ENCODE data around the gene CD2. TPM values are rescaled to one million over a fixed set of nuclear protein-coding genes. Genes with fewer than 3 reads are reported as not detected.

Gene CD2
- total RNA-seq, 1 donor = not detected

DNA sequence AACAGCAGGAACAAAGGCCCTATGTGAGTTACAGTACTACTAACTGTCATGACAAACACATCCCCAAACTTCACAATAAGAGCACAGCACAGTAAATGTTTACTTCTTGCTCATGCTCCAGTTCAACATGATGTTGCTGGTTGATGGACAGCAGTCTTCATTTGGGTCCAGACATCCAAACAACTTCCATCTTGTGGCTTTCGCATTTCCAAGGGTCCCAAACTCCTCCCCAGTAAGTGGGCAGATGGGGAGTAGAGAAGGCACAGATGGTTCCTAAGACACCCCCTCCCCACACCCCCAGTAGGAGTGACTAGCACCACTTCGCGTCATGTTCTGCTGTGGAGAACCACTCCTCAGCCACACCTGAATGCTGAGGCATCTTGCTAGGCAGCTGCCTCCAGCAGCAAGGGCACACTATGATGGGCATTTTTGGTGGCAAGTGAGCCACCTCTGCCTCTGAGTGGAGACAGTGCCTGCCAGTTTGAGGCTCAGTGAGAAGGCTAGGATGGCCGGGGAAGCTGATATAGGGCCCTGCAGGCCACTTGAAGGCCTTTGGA is 32.7 kb upstream of the CD2 start:
- TF ChIP-seq, protein P1, sequence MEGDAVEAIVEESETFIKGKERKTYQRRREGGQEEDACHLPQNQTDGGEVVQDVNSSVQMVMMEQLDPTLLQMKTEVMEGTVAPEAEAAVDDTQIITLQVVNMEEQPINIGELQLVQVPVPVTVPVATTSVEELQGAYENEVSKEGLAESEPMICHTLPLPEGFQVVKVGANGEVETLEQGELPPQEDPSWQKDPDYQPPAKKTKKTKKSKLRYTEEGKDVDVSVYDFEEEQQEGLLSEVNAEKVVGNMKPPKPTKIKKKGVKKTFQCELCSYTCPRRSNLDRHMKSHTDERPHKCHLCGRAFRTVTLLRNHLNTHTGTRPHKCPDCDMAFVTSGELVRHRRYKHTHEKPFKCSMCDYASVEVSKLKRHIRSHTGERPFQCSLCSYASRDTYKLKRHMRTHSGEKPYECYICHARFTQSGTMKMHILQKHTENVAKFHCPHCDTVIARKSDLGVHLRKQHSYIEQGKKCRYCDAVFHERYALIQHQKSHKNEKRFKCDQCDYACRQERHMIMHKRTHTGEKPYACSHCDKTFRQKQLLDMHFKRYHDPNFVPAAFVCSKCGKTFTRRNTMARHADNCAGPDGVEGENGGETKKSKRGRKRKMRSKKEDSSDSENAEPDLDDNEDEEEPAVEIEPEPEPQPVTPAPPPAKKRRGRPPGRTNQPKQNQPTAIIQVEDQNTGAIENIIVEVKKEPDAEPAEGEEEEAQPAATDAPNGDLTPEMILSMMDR (IDR thresholded peaks at IDR 0.05; ENCODE audit: insufficient read depth, low read depth, low read length) = no peak

DNA sequence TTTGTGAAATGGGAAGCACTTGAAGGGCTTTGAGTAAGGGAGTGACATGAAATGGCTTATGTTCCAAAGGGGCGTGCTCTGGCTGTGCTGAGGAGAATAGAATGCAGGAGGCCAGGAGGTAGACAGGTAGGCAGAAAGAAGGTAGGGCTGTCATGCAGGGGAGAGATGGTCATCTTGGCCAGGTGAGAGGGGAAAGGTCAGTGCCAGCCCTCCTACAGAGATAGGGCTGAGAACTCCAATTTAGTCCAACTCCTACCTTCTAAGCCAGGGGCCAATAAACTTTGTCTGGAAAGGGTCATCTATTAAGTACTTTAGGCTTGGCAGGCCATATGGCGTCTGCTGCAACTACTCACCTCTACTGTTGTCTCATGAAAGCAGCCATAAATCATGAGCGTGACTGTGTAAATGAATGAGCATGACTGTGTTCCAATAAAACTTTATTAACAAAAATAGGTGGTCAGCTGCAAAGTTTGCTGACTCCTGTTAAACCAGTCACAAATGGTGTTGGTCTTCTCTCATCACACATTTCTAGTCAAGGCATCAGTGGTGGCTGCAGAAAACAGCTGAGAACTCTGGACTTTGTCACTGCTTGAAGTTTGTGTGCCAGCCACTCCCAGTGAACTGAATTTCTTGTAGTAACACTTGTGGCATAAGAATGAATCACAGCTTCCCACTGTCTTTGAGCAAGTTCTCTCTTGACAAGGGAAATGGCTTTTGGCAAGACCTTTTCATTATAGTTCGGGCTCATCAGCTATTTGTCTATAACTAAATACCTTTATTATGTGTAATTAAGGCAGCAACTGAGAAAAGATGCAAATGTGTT is 32.0 kb upstream of the CD2 start:
- TF ChIP-seq, protein P1 (IDR thresholded peaks at IDR 0.05; ENCODE audit: insufficient read depth, low read depth, low read length) = no peak
- H3K4me3 ChIP-seq (ENCODE audit: low read depth, low read length) = no peak overlapping the region
- DNase-seq (ENCODE audit: low read depth) = no peak

More for the DNA sequence above, 32.7 kb upstream of the CD2 start:
- no peak overlapping the region for H3K4me3 ChIP-seq (ENCODE audit: low read depth, low read length)
- DNase-seq (ENCODE audit: low read depth) = no peak

DNA sequence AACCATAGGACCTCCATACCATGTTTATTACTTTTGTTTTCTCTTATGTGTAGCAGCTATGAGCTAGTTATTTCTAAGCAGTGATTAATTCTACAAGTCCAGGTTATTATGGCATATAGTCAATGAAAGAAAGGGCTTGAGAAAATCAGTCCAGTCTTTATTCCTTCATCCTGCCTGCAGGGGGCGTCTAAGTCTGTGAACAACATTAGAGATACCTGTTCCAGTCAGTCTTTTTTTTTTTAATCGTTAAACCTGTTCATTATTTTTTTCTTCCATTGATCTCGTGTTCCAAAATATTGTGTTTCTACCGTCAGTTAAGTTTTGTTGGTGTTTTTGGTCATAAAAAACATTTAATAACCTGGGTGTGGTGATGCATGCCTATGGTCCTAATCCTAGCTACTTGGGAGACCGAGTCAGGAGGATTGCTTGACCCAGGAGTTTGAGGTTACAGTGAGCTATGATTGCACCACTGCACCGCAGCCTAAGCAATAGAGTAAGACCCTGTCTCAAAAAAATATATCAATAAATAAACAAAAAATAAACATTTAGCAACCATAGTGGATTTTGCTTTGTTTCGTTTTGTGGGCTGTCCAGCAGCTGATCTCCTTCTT is 29.4 kb upstream of the CD2 start:
- peak; percentile 59 for DNase-seq (ENCODE audit: low read depth)
- TF ChIP-seq, protein P1 (IDR thresholded peaks at IDR 0.05; ENCODE audit: insufficient read depth, low read depth, low read length) = peak; percentile 78
- H3K4me3 ChIP-seq (ENCODE audit: low read depth, low read length) = no peak overlapping the region

DNA sequence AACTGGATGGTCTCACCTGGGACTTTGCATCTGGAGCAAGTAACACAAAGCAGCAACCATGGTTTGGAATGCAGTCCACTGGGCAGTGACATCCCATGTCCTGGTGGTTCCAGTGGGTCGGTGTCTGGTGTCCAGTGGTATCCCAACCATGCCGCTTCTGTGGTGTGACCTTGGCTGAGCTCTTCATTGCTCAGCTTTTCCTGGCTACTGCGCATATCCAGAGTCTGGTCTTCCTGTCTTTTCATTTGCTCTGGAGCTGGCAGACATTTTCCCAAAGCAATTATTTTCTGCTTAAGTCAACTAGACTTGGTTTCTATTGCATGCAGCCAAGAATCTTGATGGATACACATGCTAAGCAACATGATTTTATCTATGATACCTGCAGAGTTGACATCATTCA is 28.4 kb upstream of the CD2 start:
- TF ChIP-seq, protein P1 (IDR thresholded peaks at IDR 0.05; ENCODE audit: insufficient read depth, low read depth, low read length) = no peak
- no peak for DNase-seq (ENCODE audit: low read depth)

DNA sequence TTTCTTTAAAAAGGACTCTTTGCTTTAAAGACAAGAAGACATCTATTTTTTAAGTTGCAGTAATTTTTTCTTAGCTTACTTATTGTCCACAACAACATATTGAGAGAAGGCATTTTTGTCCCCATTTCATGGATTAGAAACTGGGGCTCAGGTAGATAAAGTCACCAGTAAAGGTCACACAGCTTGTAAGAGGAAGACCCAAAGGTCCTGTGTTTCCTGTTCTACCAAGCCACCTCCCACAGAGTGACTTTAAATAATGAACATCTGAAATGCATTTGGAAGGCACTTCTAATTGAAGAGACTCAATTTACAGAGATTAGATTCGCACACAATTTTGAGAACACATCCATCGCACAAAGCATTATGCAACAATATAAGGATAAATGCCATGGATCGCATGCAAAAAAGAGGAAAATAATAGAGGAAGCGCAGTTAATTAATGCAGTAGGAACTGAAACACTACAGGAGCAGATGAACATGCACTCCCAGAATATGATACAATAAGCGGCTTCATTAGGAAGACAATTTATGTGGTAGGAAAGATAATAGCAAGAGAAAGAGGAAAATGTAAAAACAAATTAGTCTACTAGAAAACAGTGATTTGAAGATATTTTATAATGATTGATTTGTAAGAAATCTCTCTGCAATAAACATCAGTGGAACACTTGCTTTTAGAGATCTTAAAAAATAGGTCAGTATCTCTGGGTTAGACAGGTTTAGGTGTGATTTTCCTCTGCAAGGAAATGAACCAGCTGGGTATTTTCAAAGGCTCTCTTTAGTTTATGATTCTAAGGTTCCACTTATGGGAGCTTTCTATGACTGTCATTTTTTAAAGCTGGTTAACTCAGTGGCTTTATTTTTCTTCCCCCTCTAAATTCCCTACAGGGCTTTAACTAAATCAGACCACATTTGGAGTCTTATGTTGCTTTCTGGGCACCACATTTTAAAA is 27.1 kb upstream of the CD2 start:
- no peak for DNase-seq (ENCODE audit: low read depth)
- no peak overlapping the region for H3K4me3 ChIP-seq (ENCODE audit: low read depth, low read length)
- TF ChIP-seq, protein P1 (IDR thresholded peaks at IDR 0.05; ENCODE audit: insufficient read depth, low read depth, low read length) = no peak

More for the DNA sequence above, 28.4 kb upstream of the CD2 start:
- H3K4me3 ChIP-seq (ENCODE audit: low read depth, low read length) = no peak overlapping the region

DNA sequence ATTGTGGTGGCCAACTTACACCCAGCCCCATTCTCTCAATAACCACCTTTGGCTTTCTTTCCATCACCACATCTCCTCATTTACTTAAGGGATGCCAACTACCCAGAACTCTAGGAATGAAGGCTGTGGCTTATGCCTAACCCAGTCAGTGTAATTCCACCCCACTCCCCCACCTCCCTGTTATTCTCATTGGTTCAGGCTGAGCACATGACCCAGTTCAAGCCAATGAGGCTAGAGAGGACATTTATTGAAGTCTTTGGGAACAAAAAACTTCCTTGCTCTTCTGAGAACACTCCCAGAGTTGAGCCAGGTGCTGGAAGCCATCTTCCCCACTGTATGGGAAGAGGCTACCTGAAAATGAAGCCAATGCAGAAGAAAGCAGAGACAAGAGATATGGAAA is 22.8 kb upstream of the CD2 start:
- H3K4me3 ChIP-seq (ENCODE audit: low read depth, low read length) = no peak overlapping the region
- TF ChIP-seq, protein P1 (IDR thresholded peaks at IDR 0.05; ENCODE audit: insufficient read depth, low read depth, low read length) = no peak
- DNase-seq (ENCODE audit: low read depth) = no peak
